Thoracic aorta (tissue), 2 donors: ENCODE results near the gene LRMDA. TPM values are rescaled to one million over a fixed set of nuclear protein-coding genes. Genes with fewer than 3 reads are reported as not detected.

Experiments used
- ATAC-seq: fragments of 150-250 bp; one replicate; pipeline ENCODE4 v1.8.0; 2017; ENCODE audit warnings: low read depth; ENCODE audit not compliant: insufficient number of reproducible peaks, low FRiP score
- DNase-seq: peaks from one replicate; pipeline ENCODE4 v3.0.0-alpha.2; 2020; ENCODE audit warnings: low spot score
- H3K27ac ChIP-seq, 2 donors: fragments of 200-600 bp; sonication (generic); 1 replicate in 1 of 2; 2 replicates in 1 of 2; pipeline ENCODE4 v1.5.1; 2016; ENCODE audit warnings: mild to moderate bottlenecking in 2 of 2, moderate library complexity in 2 of 2
- H3K27me3 ChIP-seq: fragments of 200-600 bp; sonication (generic); replicated peaks from 2 replicates; pipeline ENCODE4 v1.6.0; 2016; ENCODE audit warnings: mild to moderate bottlenecking; ENCODE audit not compliant: insufficient read depth
- H3K36me3 ChIP-seq: fragments of 200-600 bp; sonication (generic); one replicate; pipeline ENCODE4 v1.5.1; 2016
- H3K4me1 ChIP-seq, 2 donors: fragments of 200-600 bp; sonication (generic); 1 replicate in 1 of 2; 2 replicates in 1 of 2; pipeline versions ENCODE4 v1.5.1 to v1.6.0; 2016; ENCODE audit warnings: low read depth in 2 of 2, mild to moderate bottlenecking in 1 of 2; ENCODE audit not compliant: control insufficient read depth in 1 of 2
- H3K4me3 ChIP-seq: fragments of 200-600 bp; sonication (generic); 2 replicates; pipeline ENCODE4 v1.5.1; 2016; ENCODE audit warnings: mild to moderate bottlenecking
- H3K9me3 ChIP-seq: fragments of 200-600 bp; sonication (generic); 2 replicates; pipeline ENCODE4 v1.5.1; 2016
- total RNA-seq, 2 donors: library from RNA; depleted of rRNA; stranded (reverse); fragments of >200 nt; gene quantifications; one replicate each; pipeline versions ENCODE4 v1.1.0 to v1.2.3, GENCODE V29; 2016
- TF ChIP-seq, protein P1 (sequence below): fragments of 200-600 bp; sonication (generic); IDR thresholded peaks from one replicate; pipeline ENCODE4 v1.5.1; 2019; ENCODE audit warnings: antibody characterized with exemption

Gene LRMDA
- total RNA-seq, 2 donors from 2014 or later, result 8.3 to 36.6 TPM

DNA sequence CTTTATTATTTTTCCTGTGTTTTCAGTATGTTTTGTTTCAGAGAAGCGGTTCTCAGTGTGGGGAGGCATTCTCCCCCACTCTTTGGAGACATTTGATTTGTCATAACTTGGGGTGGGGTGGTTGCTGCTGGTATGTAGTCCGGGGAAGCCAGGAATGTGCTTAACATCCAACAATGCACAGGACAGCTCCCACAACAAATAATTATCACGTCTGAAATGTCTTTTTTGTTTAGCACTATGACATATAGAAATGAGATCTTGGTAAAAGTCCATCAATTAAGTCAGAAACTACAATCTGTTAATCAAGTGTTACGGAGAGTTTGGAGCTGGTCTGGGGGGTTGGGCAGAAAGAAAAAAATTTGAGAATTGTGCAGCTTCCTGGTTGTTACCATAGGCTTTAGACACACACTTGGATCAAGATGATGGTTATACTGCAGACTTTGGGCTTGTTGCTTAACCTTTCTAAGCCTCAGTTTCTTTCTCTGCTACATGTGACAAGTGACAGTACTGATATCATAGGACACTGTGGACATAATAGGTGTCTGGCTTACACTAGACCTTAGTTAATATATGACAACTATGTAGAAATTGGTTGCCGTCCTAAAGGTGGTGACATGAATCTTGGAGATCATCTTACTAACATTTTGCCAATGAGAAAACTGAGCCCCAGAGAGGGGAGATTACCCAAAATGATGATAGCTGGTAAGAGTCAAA, 113.7 kb downstream of the LRMDA start:
- ATAC-seq, result no peak
- no peak for DNase-seq
- no peak overlapping the region for H3K27ac ChIP-seq

DNA sequence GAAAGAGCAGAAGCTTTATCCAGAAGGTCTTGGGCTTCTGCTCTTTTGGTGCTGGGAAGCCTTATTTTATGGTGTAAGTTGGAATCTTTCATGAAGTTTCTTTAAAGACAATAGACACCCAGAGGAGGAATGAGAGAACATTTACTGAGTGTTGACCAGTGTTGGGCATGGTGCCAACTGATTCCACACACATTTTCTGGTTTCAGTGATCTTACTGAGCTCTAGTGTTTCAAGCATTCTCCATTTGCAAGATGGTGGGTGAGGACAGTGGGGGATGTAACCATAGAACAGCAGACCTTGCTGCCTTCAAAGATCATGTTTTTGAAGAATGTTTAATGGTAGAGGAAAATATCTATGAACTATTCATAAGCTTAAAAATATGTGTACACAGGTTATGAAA, 114.6 kb downstream of the LRMDA start:
- Histone ChIP-seq H3K27ac (no peak overlapping the region), H3K9me3 (no peaks in the 10 kb centered on the region), H3K36me3 (no peaks in the 10 kb centered on the region), H3K4me1 (peaks cover 36 to 65% of the 10 kb centered on the region in 2 donors), H3K27me3 (no peaks in the 10 kb centered on the region), H3K4me3 (no peak overlapping the region)
- no peak for ATAC-seq
- TF ChIP-seq, protein P1, sequence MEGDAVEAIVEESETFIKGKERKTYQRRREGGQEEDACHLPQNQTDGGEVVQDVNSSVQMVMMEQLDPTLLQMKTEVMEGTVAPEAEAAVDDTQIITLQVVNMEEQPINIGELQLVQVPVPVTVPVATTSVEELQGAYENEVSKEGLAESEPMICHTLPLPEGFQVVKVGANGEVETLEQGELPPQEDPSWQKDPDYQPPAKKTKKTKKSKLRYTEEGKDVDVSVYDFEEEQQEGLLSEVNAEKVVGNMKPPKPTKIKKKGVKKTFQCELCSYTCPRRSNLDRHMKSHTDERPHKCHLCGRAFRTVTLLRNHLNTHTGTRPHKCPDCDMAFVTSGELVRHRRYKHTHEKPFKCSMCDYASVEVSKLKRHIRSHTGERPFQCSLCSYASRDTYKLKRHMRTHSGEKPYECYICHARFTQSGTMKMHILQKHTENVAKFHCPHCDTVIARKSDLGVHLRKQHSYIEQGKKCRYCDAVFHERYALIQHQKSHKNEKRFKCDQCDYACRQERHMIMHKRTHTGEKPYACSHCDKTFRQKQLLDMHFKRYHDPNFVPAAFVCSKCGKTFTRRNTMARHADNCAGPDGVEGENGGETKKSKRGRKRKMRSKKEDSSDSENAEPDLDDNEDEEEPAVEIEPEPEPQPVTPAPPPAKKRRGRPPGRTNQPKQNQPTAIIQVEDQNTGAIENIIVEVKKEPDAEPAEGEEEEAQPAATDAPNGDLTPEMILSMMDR, result no peak
- no peak for DNase-seq

More for the DNA sequence above, 113.7 kb downstream of the LRMDA start:
- Histone ChIP-seq H3K27me3 (no peaks in the 10 kb centered on the region), H3K9me3 (no peaks in the 10 kb centered on the region), H3K4me3 (no peak overlapping the region), H3K36me3 (no peaks in the 10 kb centered on the region), H3K4me1 (peaks cover 36 to 67% of the 10 kb centered on the region in 2 donors)
- TF ChIP-seq, protein P1, result no peak

DNA sequence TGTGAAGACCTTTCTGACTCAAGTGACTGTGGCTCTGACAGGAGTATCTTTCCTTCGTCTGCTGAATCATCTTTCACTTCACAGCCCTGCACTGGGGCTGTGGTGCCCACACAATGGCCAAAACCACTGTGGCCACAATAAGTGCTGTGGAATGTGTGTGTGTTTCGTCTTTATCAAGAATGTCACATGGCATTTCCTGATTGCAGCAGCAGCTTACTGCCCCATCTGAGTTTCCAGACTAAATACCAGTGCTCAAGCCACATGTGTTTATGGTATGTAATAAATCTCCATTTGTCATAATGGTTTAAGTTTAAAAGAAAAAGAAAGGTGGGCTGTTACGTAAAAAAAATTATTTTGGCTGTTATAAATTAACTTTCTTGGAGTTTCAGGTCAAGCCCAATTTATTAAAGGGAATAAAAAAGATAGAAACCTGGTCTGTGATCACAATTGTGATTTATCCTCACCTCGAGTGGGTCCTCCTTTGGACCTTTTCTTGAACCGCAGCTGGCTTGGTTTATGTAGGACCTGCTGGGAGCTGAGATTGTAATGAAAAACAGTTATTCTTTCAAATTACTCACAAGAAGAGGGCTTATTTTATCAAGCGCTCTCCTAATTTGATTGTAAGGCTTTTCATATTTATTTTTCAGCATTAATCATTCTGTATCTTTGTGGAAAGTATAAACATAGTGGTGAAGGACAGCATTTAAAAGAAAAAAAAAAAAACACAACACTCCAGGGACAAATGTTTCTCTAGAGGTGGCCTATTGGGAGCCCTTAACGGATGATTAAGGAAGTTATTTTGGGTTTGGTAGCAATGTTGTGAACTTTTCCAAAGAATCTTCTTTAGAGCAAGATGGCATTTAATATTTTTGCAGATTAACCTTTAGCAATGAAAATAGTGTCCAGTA, 116.2 kb downstream of the LRMDA start:
- H3K27me3 ChIP-seq, result no peaks in the 10 kb centered on the region
- TF ChIP-seq, protein P1, result no peak
- no peak for DNase-seq
- H3K9me3 ChIP-seq, result no peaks in the 10 kb centered on the region
- no peak for ATAC-seq
- H3K36me3 ChIP-seq, result no peaks in the 10 kb centered on the region
- H3K4me1 ChIP-seq, result peaks cover 34 to 54% of the 10 kb centered on the region in 2 donors
- H3K4me3 ChIP-seq, result peak overlapping the region; percentile 12
- H3K27ac ChIP-seq, result peak overlapping the region; percentile 29 to 51

DNA sequence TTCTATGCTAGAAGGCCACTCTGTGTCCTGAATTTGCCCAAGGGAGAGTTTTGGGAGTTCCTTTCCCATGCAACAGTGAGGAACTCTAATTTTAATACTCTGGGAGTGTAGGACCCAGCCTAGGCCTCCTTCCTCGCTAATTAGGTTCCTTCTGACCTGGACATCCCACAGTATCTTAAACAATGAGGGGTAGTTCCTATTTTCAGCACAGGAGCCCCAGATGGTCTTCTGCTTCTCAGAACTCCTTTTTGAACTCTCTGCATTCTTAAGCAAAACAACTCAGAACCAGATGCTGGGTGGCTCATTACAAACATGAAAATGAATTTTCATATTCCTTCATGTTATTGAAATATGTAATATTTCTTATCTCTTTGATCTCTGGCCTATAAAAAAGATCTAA, 116.9 kb downstream of the LRMDA start:
- Histone ChIP-seq H3K9me3 (no peaks in the 10 kb centered on the region), H3K36me3 (no peaks in the 10 kb centered on the region), H3K4me3 (no peak overlapping the region), H3K4me1 (peaks cover 29 to 46% of the 10 kb centered on the region in 2 donors), H3K27me3 (no peaks in the 10 kb centered on the region), H3K27ac (peak overlapping the region; percentile 29 to 51)
- DNase-seq, result no peak
- TF ChIP-seq, protein P1, result no peak
- ATAC-seq, result no peak

DNA sequence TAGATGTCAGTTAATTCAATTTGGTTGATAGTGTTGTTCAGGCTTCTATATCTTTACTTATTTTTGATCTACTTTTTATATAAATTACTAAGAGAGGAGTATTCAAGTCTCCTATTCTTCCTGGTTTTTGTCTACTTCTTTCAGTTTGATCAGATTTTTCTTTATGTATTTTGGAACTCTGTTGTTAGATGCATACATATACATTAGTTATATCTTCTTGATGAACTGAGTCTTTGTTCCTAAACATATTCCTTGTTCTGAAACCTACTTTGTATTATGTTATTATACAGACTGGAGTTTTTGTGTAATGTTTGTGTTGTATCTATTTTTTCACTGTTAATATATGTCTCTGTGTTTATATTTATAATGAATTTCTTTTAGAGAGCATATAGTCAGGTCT, 118.8 kb downstream of the LRMDA start:
- DNase-seq (no peak), ATAC-seq (no peak)
- TF ChIP-seq, protein P1, result no peak
- H3K4me3 ChIP-seq, result no peak overlapping the region
- H3K36me3 ChIP-seq, result no peaks in the 10 kb centered on the region
- peaks cover 18 to 28% of the 10 kb centered on the region in 2 donors for H3K4me1 ChIP-seq
- no peaks in the 10 kb centered on the region for H3K9me3 ChIP-seq
- H3K27me3 ChIP-seq, result no peaks in the 10 kb centered on the region
- no peak overlapping the region for H3K27ac ChIP-seq
